Loucy (cell line): ENCODE data around the gene ZNF662.

Experiments
- H2AFZ ChIP-seq: fragments of 200-600 bp; sonication (generic); 2 replicates; pipeline ENCODE4 v1.6.0; 2016; ENCODE audit warnings: antibody characterized with exemption, mild to moderate bottlenecking, low read length, moderate library complexity
- H3F3A ChIP-seq: fragments of 200-600 bp; 2 replicates; pipeline ENCODE4 v1.6.0; 2016; ENCODE audit warnings: antibody characterized with exemption, low read depth, mild to moderate bottlenecking
- H3K27me3 ChIP-seq: fragments of 200-600 bp; sonication (generic); 2 replicates; pipeline ENCODE4 v1.6.1; 2014; ENCODE audit warnings: low read length, mild to moderate bottlenecking; ENCODE audit not compliant: insufficient read depth, poor library complexity, severe bottlenecking
- H3K36me3 ChIP-seq: fragments of 200-600 bp; sonication (generic); 2 replicates; pipeline ENCODE4 v1.6.1; 2016; ENCODE audit warnings: low read length; ENCODE audit not compliant: insufficient read depth
- H3K4me1 ChIP-seq: fragments of 200-600 bp; sonication (generic); 2 replicates; pipeline ENCODE4 v1.5.1; 2014; ENCODE audit warnings: low read length, mild to moderate bottlenecking; ENCODE audit not compliant: insufficient read depth, poor library complexity, severe bottlenecking
- H3K4me2 ChIP-seq: fragments of 200-600 bp; sonication (generic); 2 replicates; pipeline ENCODE4 v1.6.0; 2014; ENCODE audit warnings: antibody characterized with exemption, low read length, low read depth, mild to moderate bottlenecking; ENCODE audit not compliant: poor library complexity, severe bottlenecking
- H3K4me3 ChIP-seq: fragments of 200-600 bp; sonication (generic); 2 replicates; pipeline ENCODE4 v1.5.1; 2014; ENCODE audit warnings: low read length, mild to moderate bottlenecking, mixed read lengths; ENCODE audit not compliant: poor library complexity, severe bottlenecking
- H3K79me2 ChIP-seq: fragments of 200-600 bp; sonication (generic); 2 replicates; pipeline ENCODE4 v1.6.1; 2014; ENCODE audit warnings: low read length; ENCODE audit not compliant: insufficient read depth
- H3K9ac ChIP-seq: fragments of 200-600 bp; sonication (generic); 2 replicates; pipeline ENCODE4 v1.6.0; 2014; ENCODE audit warnings: mild to moderate bottlenecking, low read depth, low read length, moderate library complexity; ENCODE audit not compliant: poor library complexity, severe bottlenecking
- H3K9me2 ChIP-seq: fragments of 200-600 bp; sonication (generic); replicated peaks from 2 replicates; pipeline ENCODE4 v1.6.1; 2016; ENCODE audit warnings: low read depth, low read length, mixed read lengths
- H3K9me3 ChIP-seq: fragments of 200-600 bp; sonication (generic); 2 replicates; pipeline ENCODE4 v1.6.1; 2014; ENCODE audit warnings: mild to moderate bottlenecking, antibody characterized with exemption, low read length, low read depth; ENCODE audit not compliant: insufficient read depth
- H4K20me1 ChIP-seq: fragments of 200-600 bp; sonication (generic); 2 replicates; pipeline ENCODE4 v1.6.0; 2014; ENCODE audit warnings: antibody characterized with exemption, low read length, mild to moderate bottlenecking; ENCODE audit not compliant: insufficient read depth, poor library complexity, severe bottlenecking
- EZH2phosphoT487 ChIP-seq: fragments of 200-600 bp; IDR thresholded peaks from 2 replicates; pipeline ENCODE4 v1.6.1; 2018; ENCODE audit warnings: antibody characterized with exemption, mild to moderate bottlenecking, moderate library complexity, borderline replicate concordance
- TF ChIP-seq, protein P1 (sequence below): fragments of 200-600 bp; sonication (generic); conservative IDR thresholded peaks from 2 replicates; pipeline ENCODE4 v1.5.1; 2014; ENCODE audit warnings: mild to moderate bottlenecking, antibody characterized with exemption, low read length

ZNF662 gene

DNA sequence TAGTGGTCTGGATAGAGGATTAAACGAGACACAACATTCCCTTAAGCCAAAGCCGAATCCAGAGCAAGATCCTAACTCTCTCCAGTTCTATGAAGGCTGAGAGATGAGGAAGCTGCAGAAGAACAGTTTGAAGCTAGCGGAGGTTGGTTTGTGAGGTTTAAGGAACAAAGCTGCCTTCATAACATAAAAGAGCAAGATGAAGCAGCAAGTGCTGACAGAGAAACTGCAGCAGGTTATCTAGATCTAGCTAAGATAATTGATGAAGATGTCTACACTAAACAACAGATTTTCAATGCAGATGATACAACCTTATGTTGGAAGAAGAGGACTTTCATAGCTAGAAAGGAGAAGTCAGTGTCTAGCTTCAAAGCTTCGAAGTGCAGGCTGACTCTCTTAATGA is 58.3 kb downstream of the ZNF662 start:
- Histone ChIP-seq H3K4me3 (no peak overlapping the region), H4K20me1 (no peaks in the 10 kb centered on the region), H3K9me2 (no peaks in the 10 kb centered on the region), H3K9ac (no peak overlapping the region), H3K79me2 (no peaks in the 10 kb centered on the region), H3K36me3 (no peaks in the 10 kb centered on the region), H2AFZ (no peak overlapping the region), H3F3A (no peaks in the 10 kb centered on the region), H3K9me3 (no peaks in the 10 kb centered on the region), H3K4me1 (no peaks in the 10 kb centered on the region), H3K27me3 (no peaks in the 10 kb centered on the region), H3K4me2 (no peak overlapping the region)
- TF ChIP-seq, protein P1, sequence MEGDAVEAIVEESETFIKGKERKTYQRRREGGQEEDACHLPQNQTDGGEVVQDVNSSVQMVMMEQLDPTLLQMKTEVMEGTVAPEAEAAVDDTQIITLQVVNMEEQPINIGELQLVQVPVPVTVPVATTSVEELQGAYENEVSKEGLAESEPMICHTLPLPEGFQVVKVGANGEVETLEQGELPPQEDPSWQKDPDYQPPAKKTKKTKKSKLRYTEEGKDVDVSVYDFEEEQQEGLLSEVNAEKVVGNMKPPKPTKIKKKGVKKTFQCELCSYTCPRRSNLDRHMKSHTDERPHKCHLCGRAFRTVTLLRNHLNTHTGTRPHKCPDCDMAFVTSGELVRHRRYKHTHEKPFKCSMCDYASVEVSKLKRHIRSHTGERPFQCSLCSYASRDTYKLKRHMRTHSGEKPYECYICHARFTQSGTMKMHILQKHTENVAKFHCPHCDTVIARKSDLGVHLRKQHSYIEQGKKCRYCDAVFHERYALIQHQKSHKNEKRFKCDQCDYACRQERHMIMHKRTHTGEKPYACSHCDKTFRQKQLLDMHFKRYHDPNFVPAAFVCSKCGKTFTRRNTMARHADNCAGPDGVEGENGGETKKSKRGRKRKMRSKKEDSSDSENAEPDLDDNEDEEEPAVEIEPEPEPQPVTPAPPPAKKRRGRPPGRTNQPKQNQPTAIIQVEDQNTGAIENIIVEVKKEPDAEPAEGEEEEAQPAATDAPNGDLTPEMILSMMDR = no peak
- TF ChIP-seq EZH2phosphoT487 = no peak
